Cardiac septum (tissue), 1 donor: ENCODE data around the gene RUVBL2. TPM values are rescaled to one million over a fixed set of nuclear protein-coding genes. Genes with fewer than 3 reads are reported as not detected.
"Not testable (repeated sequence)": the region's sequence is repeated elsewhere in the genome, so short reads cannot be mapped to it uniquely, and the experiment has no call there.

ENCODE experiments used
- DNase-seq: peaks from one replicate; pipeline ENCODE4 v3.0.0-alpha.2; 2020; ENCODE audit warnings: low spot score
- intact Hi-C: fragments of 100-400 bp; cut with DNase I; formaldehyde crosslinking; loops from one replicate; pipeline ENCODE4 v1.14.0; 2022
- total RNA-seq: library from RNA; stranded (reverse); fragmentation: NEBNext Ultra II Directional; extraction: Animal tissue kit (Norgen Biotek cat#: 25700); gene quantifications from one replicate; pipeline ENCODE4 v1.2.1, GENCODE V29; 2021
- donor health status: DM: no; HTN: no; CAD: no.

Gene RUVBL2
- total RNA-seq, 1 donor from 2014 or later: 39.2 TPM

GRCh38 chr19:49006905-49007304 lies 13.2 kb downstream of the RUVBL2 start:
- no peak for DNase-seq
- intact Hi-C loops: no loop called here

DNA sequence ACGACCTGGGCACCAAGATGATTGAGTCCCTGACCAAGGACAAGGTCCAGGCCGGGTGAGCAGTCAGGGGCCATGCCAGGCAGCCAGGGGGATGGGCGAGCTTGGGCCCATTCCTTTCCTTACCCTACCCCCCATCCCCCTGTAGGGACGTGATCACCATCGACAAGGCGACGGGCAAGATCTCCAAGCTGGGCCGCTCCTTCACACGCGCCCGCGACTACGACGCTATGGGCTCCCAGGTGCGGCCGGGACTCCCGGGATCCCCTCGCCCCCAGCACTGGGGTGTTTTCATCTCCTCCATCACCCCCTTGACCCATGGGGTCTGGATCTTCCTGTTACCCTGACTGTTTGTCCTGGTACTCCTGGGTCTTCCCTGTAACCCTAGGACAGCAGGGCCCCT lies 16.1 kb downstream of the RUVBL2 start:
- no peak for DNase-seq
- intact Hi-C loops: no loop called here

DNA sequence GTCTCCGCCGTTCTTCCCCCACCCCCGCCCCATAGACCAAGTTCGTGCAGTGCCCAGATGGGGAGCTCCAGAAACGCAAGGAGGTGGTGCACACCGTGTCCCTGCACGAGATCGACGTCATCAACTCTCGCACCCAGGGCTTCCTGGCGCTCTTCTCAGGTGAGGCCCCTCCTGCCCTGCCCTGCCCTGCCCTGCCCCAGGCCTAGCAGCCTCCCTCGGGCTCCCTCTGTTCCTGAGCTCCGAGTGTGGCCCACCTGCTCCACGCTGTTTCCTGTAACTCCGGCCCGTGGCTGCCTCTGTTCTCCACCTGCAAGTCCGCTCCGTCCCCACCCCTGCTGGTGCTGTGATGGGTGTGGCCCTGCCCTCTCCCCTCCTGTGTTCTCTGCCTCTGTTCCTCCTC lies 16.8 kb downstream of the RUVBL2 start:
- no peak for DNase-seq
- intact Hi-C loops: no loop called here

GRCh38 chr19:49011194-49011593 lies 17.5 kb downstream of the RUVBL2 start:
- intact Hi-C loops: no loop called here
- no peak for DNase-seq

- DNase-seq: no peak
- intact Hi-C loops: no loop called here
These were observed 20.6 kb downstream of the RUVBL2 start for GRCh38 chr19:49014123-49014869.

- no peak for DNase-seq
- intact Hi-C loops: no loop called here
These were observed 21.2 kb downstream of the RUVBL2 start for GRCh38 chr19:49014870-49015255.

DNA sequence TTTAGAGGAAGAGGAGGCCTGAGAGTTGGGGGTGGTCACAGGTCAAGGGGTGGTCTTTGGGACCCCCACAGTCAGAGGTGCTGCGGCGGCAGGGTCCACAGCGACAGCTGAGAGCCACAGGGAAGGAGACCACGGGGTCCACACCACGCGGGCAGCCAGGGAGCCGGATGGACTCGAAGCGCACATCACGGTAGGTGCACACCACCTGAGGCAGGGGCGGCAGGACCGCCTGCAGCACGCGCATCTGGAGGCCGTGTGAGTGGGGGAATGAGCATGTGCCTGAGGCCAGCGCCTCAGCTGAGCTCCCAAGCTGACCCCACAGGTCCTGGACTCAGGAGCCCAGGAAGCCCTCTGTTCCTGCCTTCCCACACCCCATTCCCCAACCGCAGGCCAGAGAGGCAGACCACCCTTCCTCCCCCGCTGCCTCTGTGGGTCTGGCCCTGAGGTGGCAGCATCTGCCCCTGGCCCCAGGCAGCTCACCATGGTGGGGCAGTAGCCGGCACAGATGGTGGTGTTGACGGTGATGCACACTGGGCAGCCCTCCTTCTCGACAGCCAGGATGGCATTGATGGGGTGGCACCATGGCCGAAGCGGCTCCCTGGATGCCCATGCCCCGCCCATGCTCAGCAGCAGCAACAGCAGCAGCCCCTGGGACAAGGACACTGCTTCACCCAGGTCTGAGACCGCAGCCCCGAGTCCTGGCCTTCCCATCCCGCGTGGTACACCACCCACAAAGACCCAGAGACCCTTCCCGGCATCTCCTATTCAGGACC lies 22.6 kb downstream of the RUVBL2 start:
- intact Hi-C loops: no loop called here
- DNase-seq: no peak

GRCh38 chr19:49017041-49017665 lies 23.5 kb downstream of the RUVBL2 start, which contains the start of gene LHB:
TSS of gene LHB (minus strand) at chr19:49017091. CDS start at chr19:49017081, 10 bp downstream.
- intact Hi-C loops: no loop called here
- no peak for DNase-seq

DNA sequence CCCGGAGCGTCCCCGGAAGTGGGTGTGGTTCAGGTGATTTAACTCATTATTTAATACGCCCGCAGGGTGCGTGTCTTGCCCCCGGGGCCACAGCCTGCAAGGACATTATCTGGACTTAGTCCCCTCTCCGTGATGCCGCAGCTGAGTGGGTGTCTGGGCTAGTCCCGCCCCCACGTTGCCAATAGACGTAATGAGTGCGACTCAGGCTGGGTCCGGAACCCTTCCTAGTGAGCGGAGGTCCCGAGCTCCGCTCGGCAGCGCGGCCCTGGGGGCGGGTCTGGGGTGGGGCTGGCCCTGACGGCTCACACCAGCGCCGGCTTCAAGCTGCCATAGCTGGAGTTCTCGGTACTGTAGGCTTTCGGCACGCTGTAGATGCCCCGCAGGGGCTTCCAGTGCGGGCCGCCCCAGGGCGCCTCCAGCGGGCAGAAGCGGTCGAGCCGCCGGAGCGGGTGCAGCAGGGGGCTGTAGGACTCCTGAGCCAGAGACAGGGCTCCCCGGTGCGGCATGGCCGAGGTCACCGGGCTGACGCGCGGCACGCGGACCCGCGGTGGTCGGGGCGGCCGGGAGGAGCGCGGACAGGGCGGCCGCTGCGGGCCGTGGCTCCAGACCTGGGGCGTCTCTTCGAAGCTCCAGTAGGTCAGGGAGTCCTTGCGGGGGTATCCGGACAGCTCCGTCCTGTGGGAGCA lies 24.1 kb downstream of the RUVBL2 start:
- no peak for DNase-seq
- intact Hi-C loops: no loop called here

- DNase-seq, intact Hi-C loops: not testable (repeated sequence)
These were observed 24.9 kb downstream of the RUVBL2 start for GRCh38 chr19:49018388-49019241.

- peak; percentile 78 for DNase-seq
- intact Hi-C loops: no loop called here
These were observed 25.7 kb downstream of the RUVBL2 start for GRCh38 chr19:49019242-49019932.

GRCh38 chr19:49020342-49020741 lies 26.7 kb downstream of the RUVBL2 start:
- intact Hi-C loops: no loop called here
- DNase-seq: no peak

GRCh38 chr19:49020931-49021895 lies 27.5 kb downstream of the RUVBL2 start:
- DNase-seq: no peak
- intact Hi-C loops: no loop called here

- no peak for DNase-seq
- intact Hi-C loops: no loop called here
These were observed 28.4 kb downstream of the RUVBL2 start for GRCh38 chr19:49022116-49022515.

DNA sequence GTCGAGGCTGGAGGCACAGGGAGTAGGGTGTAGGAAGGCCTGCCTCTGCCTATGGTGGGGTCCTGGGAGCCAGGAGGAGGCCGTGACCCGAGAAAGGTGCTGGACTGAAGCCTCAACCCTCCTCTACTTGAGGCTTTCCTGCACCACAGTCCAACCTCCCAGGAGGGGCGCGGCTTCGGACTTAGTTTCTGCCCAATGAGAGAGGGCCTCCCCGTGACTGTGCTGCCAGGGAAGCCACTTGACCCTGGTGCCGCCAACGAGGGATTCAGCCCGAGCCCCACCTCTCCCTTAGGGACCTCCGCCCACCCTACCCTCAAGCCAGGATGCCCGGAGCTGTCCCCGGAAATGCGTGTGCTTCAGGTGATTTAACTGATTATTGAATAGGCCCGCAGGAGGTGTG lies 30.5 kb downstream of the RUVBL2 start, which contains the start of gene CGB3:
Gene CGB3, minus strand, starts transcription at position 101 of the 400 bp plus-strand sequence. CDS start 362 bp downstream, outside the sequence.
- not testable (repeated sequence) for DNase-seq

GRCh38 chr19:49025088-49025487 lies 31.4 kb downstream of the RUVBL2 start:
- intact Hi-C loops, DNase-seq: not testable (repeated sequence)

More for the DNA sequence above, 30.5 kb downstream of the RUVBL2 start, which contains the start of gene CGB3:
- intact Hi-C loops: not testable (repeated sequence)

DNA sequence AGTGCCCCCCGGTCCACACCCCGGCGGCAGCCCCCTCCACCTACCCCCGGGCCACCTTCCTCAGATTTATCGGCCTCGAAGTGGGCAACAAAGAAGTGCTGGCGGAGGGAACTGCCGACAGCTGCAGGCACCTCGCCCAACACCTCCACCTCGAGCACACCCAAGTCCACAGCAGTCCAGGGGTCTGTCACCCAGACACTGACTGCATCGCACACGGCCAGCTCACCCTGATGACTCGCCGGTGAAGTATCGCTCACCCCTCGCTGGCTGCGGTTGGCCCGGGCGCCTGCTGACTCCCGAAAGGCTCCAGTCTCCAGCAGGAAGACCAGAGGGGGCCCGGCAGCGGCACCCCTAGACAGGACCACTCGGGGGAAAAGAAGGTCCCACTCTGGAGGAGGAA lies 31.9 kb downstream of the RUVBL2 start:
- DNase-seq, intact Hi-C loops: not testable (repeated sequence)
